Transverse colon (tissue), 4 donors: ENCODE data around the gene FAM118B.

ENCODE experiments used
- CTCF ChIP-seq, 5 experiments: fragments of 200-600 bp in 3 of 5; fragments of 450-650 bp in 2 of 5; sonication (generic) in 3 of 5; IDR thresholded peaks; 1 replicate in 2 of 5; 2 replicates in 3 of 5; pipeline ENCODE4 v1.5.1; 2016 to 2017; ENCODE audit warnings: antibody characterized with exemption in 5 of 5, inconsistent platforms in 3 of 5, mild to moderate bottlenecking in 2 of 5, moderate library complexity in 1 of 5
- POLR2A ChIP-seq: fragments of 450-650 bp; IDR thresholded peaks from one replicate; pipeline ENCODE4 v1.6.1; 2016; ENCODE audit warnings: antibody characterized with exemption, mild to moderate bottlenecking, moderate library complexity
- POLR2AphosphoS5 ChIP-seq, 3 donors: sonication (generic); formaldehyde crosslinking; IDR thresholded peaks; one replicate each; pipeline ENCODE4 v1.6.1; 2016; ENCODE audit warnings: antibody characterized with exemption in 3 of 3

GRCh38 chr11:126268361-126268707 lies 56.8 kb downstream of the FAM118B start:
- no peak for TF ChIP-seq POLR2AphosphoS5 (IDR thresholded peaks at IDR 0.05)
- TF ChIP-seq POLR2A = no peak
- TF ChIP-seq CTCF (IDR thresholded peaks at IDR 0.05) = no peak
